GM12872 (cell line): Measurements from ENCODE around the gene GPD2.

Experiments used
- CTCF ChIP-seq: IDR thresholded peaks from 3 replicates; pipeline ENCODE4 v1.5.1; 2011; ENCODE audit warnings: low read depth, mild to moderate bottlenecking, low read length, moderate library complexity; ENCODE audit not compliant: insufficient read depth

GPD2 gene

GRCh38 chr2:156491176-156491575, 55.0 kb downstream of the GPD2 start:
- no peak for TF ChIP-seq CTCF

DNA sequence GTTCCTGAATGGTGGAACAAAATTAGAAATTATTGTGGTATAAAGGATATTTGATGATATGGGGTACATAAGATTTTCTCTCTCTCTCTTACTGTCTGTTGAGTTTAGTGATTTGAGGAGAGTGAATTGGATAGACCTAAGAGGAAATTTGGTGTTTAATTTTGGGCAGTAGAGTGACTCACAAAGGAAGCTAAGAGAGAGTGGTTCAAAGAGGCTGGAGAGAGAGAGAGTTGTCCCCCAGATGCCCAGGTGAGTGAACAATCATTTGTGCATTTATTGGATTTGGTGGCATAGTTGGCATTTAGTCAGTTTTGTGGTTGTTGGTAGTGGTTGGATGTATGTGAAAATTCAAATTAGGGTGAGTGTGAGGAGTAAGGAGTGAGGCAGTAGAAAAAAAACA, 56.8 kb downstream of the GPD2 start:
- no peak for TF ChIP-seq CTCF

DNA sequence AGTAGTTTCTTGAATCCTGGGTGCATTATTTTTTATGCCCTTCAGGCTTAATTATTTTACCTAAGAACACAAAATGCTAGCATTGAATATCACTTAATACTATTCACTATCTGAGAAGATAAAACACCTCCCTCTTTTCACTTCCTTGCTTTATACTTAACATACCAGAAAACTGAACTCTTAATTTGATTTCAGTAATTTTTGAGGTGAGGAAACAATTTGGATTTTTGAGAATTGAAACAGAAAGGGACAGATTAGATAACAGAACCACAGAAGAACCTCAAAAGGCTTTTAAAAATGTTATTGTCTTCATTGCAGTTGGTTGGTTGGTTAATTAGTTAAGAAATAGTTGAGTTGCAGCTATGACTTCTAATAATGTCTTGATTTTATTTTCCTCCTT, 69.5 kb downstream of the GPD2 start:
- no peak for TF ChIP-seq CTCF

- TF ChIP-seq CTCF: no peak
Measured at GRCh38 chr2:156511122-156511521, 74.9 kb downstream of the GPD2 start.

DNA sequence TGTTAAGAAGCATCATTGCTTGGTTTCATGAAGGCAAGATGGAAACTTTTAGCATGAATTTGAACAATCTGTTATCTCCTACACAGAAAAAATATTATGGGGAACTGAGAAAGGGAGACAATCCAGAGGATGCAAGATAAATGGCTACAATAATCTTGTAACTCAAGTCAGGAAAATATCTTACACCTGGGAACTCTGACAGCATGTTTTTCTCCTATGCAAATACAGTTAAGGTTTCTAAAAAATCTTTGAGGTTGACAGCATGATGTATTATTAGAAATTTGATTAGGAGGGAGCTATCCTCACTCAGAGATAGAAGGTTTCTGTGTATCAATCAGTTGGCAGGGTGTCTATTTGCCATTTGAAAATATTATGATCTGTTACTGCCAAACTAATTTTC, 75.6 kb downstream of the GPD2 start:
- no peak for TF ChIP-seq CTCF

GRCh38 chr2:156512451-156512850, 76.3 kb downstream of the GPD2 start:
- no peak for TF ChIP-seq CTCF

- TF ChIP-seq CTCF: no peak
Measured at GRCh38 chr2:156513219-156513618, 77.0 kb downstream of the GPD2 start.

- TF ChIP-seq CTCF: no peak
Measured at GRCh38 chr2:156517419-156517818, 81.2 kb downstream of the GPD2 start.
